Measurements from ENCODE around the gene MTMR11. TPM values are rescaled to one million over a fixed set of nuclear protein-coding genes. Genes with fewer than 3 reads are reported as not detected.

Gene MTMR11
- total and polyA plus RNA-seq, 2 experiments from 2014 or later, result 34.0 to 37.0 TPM

GRCh38 chr1:149879556-149879955, 57.1 kb downstream of the MTMR11 start:
- Histone ChIP-seq H3K4me2 (no peak overlapping the region), H3K9me2 (replicated peaks; ENCODE audit: insufficient read depth) (no peaks in the 10 kb centered on the region), H3K4me1 (ENCODE audit: insufficient read depth) (peaks cover 6% of the 10 kb centered on the region), H3K27me3 (no peaks in the 10 kb centered on the region), H3K4me3 (no peak overlapping the region), H2AFZ (no peak overlapping the region), H4K20me1 (ENCODE audit: insufficient read depth, poor library complexity, severe bottlenecking) (peaks cover 36% of the 10 kb centered on the region), H3K9me3 (ENCODE audit: low read depth) (no peaks in the 10 kb centered on the region), H3K36me3 (replicated peaks; ENCODE audit: insufficient read depth, low read depth) (no peaks in the 10 kb centered on the region), H3K27ac (no peak overlapping the region), H3K79me2 (peaks cover 62% of the 10 kb centered on the region)
- no peak for TF ChIP-seq EZH2 (IDR thresholded peaks at IDR 0.05; ENCODE audit: borderline replicate concordance)
- no peak for TF ChIP-seq EZH2phosphoT487 (IDR thresholded peaks at IDR 0.05; ENCODE audit: low read depth, severe bottlenecking, unreplicated experiment)
- TF ChIP-seq, protein P1, sequence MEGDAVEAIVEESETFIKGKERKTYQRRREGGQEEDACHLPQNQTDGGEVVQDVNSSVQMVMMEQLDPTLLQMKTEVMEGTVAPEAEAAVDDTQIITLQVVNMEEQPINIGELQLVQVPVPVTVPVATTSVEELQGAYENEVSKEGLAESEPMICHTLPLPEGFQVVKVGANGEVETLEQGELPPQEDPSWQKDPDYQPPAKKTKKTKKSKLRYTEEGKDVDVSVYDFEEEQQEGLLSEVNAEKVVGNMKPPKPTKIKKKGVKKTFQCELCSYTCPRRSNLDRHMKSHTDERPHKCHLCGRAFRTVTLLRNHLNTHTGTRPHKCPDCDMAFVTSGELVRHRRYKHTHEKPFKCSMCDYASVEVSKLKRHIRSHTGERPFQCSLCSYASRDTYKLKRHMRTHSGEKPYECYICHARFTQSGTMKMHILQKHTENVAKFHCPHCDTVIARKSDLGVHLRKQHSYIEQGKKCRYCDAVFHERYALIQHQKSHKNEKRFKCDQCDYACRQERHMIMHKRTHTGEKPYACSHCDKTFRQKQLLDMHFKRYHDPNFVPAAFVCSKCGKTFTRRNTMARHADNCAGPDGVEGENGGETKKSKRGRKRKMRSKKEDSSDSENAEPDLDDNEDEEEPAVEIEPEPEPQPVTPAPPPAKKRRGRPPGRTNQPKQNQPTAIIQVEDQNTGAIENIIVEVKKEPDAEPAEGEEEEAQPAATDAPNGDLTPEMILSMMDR (IDR thresholded peaks at IDR 0.05; ENCODE audit: poor library complexity), result no peak
- 100% methylated on average over 1 of the region's 1 CpG for WGBS (ENCODE audit: low lambda C conversion rate, missing lambda C conversion rate)
- DNase-seq (ENCODE audit: low spot score), result no peak

Other genes starting within 250 kb of the MTMR11 start
- 0.07 and 0.24 TPM in 2 replicates for gene FCGR1A, start 154.2 kb downstream of the MTMR11 start, total RNA-seq
- 0.52 and 1.00 TPM in 2 replicates for gene FCGR1A, start 154.2 kb downstream of the MTMR11 start, polyA plus RNA-seq
- gene BOLA1, start 37.3 kb downstream of the MTMR11 start, total RNA-seq, result 8.5 and 16.1 TPM in 2 replicates
- gene BOLA1, start 37.3 kb downstream of the MTMR11 start, polyA plus RNA-seq, result 19.0 and 20.6 TPM in 2 replicates
- gene SV2A, start 19.0 kb downstream of the MTMR11 start, total RNA-seq, result 4.5 and 5.0 TPM in 2 replicates
- gene SV2A, start 19.0 kb downstream of the MTMR11 start, polyA plus RNA-seq, result 5.5 and 8.9 TPM in 2 replicates
- gene SF3B4, start 9.1 kb downstream of the MTMR11 start, total RNA-seq, result 16.8 and 23.3 TPM in 2 replicates
- 58.6 and 68.0 TPM in 2 replicates for gene SF3B4, start 9.1 kb downstream of the MTMR11 start, polyA plus RNA-seq
- gene OTUD7B, start 73.8 kb upstream of the MTMR11 start, total RNA-seq, result 17.1 and 17.8 TPM in 2 replicates
- gene OTUD7B, start 73.8 kb upstream of the MTMR11 start, polyA plus RNA-seq, result 2.8 and 3.6 TPM in 2 replicates
- 35.8 and 37.1 TPM in 2 replicates for gene VPS45, start 130.9 kb upstream of the MTMR11 start, total RNA-seq
- 23.8 and 26.7 TPM in 2 replicates for gene VPS45, start 130.9 kb upstream of the MTMR11 start, polyA plus RNA-seq
- 12.1 and 23.7 TPM in 2 replicates for gene PLEKHO1, start 213.0 kb upstream of the MTMR11 start, total RNA-seq
- gene PLEKHO1, start 213.0 kb upstream of the MTMR11 start, polyA plus RNA-seq, result 33.0 and 38.2 TPM in 2 replicates